GM19438 (cell line): ENCODE data around the gene HS3ST2.
"Not testable (repeated sequence)": the region's sequence is repeated elsewhere in the genome, so short reads cannot be mapped to it uniquely, and the experiment has no call there.

Experiments
- ATAC-seq: cut with Tn5 transposase; IDR thresholded peaks from one replicate; pipeline ENCODE4 v1.9.1; 2021; ENCODE audit warnings: low read depth; ENCODE audit not compliant: unreplicated experiment

The HS3ST2 gene

GRCh38 chr16:22810226-22810625, 3.7 kb upstream of the HS3ST2 start:
- ATAC-seq, result no peak

- ATAC-seq, result no peak
Measured at GRCh38 chr16:22813223-22813947, 577 bp upstream of the HS3ST2 start.

GRCh38 chr16:22814711-22815105, 746 bp downstream of the HS3ST2 start:
- ATAC-seq, result no peak

GRCh38 chr16:22815863-22816262, 1.9 kb downstream of the HS3ST2 start:
- no peak for ATAC-seq

GRCh38 chr16:22816475-22816874, 2.5 kb downstream of the HS3ST2 start:
- ATAC-seq, result no peak

DNA sequence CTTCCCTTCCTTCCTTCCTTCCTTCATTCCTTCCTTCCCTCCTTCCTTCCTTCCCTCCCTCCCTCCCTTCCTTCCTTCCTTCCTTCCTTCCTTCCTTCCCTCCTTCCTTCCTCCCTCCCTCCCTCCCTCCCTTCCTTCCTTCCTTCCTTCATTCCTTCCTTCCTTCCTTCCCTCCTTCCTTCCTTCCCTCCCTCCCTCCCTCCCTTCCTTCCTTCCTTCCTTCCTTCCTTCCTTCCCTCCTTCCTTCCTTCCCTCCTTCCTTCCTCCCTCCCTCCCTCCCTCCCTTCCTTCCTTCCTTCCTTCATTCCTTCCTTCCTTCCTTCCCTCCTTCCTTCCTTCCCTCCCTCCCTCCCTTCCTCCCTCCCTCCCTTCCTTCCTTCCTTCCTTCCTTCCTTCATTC, 4.8 kb downstream of the HS3ST2 start:
- ATAC-seq, result not testable (repeated sequence)

DNA sequence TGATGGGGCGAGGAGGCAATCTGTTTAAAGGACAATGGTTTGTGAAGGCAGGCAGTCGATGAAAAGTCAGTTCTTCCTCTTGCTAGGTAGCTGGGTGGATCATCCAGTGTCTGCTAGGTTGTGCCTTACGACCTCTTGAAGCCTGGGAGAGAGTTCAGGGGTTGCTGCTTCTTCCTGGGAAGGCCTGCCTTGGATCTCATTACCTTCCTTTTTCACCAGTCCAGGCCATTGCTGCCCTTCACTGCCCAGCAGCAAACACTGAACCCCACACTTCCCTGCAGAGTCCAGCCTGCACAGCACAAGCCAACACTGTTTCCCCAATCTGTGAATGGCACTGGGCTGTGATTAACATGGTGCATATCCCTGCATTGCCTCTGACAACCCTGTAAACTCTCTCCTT, 24.7 kb downstream of the HS3ST2 start:
- no peak for ATAC-seq

- not testable (repeated sequence) for ATAC-seq
Measured at GRCh38 chr16:22842031-22842430, 28.1 kb downstream of the HS3ST2 start.

- no peak for ATAC-seq
Measured at GRCh38 chr16:22843122-22843521, 29.2 kb downstream of the HS3ST2 start.

DNA sequence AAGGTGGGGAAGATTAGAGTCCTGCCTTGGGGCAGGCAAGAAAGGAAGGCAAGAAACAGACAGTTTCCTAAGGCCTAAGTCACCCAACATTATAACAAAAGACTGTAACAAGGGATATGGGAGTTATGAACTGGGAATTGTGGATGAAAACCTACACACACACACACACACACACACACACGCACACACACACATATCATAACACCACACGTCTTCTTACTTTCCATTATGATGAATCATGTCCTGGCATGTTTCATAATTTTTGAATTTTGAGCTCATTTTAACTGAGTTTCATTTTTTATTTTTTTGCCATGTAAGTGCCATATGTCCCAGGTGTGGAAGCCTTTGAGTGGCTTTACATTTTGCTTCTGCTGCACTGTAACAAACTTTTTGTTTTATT, 29.9 kb downstream of the HS3ST2 start:
- no peak for ATAC-seq

GRCh38 chr16:22844416-22844815, 30.5 kb downstream of the HS3ST2 start:
- no peak for ATAC-seq

- no peak for ATAC-seq
Measured at GRCh38 chr16:22847100-22847499, 33.1 kb downstream of the HS3ST2 start.

- ATAC-seq, result no peak
Measured at GRCh38 chr16:22847690-22848089, 33.7 kb downstream of the HS3ST2 start.

DNA sequence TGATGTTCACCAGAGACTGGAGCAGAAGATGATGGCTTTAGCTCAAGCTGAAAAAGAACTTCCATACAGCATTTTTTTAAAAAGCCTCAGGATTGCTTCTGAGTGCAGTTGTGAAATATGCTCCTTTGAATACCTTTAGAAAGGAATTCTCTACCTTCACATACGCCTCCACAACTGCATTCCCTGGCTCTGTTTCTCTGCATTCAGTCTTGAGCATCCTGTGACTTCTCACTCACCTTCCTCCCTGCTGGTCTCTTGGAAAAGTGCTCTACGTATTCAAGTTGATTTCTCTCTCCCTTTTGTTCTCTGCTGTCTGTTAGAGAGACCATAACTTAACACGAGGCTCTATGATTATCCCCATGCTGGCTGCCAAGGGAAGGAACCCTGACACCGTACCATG, 34.5 kb downstream of the HS3ST2 start:
- no peak for ATAC-seq

DNA sequence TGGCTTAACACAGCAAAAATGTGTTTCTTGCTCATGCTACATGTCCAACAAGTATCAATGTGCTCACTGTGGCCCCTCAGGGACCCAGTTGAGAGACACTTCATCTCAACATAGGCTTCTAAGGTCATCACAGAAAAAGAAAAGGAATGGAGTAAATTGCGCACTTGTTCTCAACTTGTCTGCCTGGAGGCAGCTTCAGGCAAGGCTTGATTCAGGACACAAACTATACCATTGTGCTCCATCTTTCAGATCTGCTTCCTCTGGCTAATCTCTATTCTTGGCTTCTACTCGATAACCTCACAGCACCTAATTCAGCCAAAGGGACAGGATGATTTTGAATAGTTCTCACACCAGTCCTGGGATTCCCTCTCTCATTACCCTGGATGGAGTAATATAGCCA, 35.6 kb downstream of the HS3ST2 start:
- ATAC-seq, result no peak

DNA sequence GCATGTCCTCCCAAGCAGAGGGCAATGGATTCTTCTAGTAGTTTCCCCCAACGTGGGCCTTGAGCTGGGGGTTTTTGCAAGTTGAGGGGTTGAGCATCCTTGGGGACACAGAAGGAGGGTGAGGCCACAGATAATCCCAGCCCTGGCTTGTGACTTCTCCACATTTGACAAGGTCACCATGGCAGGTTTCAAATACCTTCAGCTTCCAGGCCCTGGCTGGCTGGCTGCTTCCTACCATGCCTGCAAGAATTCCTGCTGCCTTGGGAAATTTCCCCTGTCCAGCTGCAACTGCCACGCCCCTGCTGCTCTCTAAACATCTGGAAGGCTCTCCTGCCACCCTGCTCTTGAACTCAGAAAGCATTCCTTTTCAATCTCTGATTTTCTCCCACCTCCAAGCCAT, 41.3 kb downstream of the HS3ST2 start:
- no peak for ATAC-seq

DNA sequence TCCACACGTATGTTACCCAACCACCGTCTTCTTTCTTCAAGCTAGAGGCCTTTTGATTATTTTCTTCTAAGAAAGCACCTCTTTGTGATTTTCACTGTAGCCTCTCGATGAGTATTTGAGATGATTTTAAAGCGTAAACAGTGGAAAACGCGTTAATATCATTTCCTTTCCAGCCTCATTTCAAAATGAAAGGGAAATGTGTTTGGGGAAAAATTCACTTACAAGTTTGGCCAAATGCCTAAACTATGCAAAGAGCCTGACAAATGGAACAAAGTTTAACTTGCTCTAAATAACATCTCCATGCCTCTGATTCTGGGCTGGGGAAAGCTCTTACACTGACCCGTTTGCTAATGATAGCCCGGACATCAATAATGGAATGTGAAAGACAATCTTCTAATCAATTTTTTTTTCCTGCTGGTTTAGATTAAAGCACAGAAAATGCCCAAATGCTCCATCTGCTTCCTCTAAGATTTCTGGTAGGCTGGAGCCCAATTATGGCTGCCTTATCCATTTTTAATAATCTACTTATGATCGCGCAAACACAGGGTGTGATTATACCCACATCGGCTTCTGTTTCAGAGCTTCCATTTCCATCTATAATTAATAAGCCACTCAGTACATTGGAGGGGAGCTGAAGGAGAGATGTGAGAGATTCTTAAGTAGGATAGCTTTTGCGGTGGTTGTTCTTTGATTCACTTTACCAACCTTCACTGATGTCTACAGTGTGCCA, 43.5 kb downstream of the HS3ST2 start:
- no peak for ATAC-seq

GRCh38 chr16:22859925-22860324, 46.0 kb downstream of the HS3ST2 start:
- no peak for ATAC-seq

- no peak for ATAC-seq
Measured at GRCh38 chr16:22861580-22861979, 47.6 kb downstream of the HS3ST2 start.

DNA sequence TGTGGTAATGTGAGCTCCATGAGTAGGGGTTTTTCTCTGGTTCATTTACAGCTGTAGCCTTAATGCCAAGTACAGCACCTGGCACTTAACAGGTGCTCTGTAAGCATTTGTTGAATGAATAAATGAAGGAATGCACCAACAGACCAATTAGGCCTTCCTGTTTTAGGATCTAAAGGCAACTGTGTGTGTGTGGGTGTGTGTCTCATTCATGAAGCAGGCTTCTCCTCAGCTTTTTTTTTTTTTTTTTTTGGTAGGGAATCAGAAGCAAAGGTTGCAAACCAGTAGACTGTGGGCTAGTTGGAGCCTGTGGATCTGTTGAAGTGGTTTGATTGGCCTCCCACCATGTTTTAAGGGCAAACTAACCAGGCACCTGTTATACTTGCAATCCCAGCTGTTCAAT, 48.1 kb downstream of the HS3ST2 start:
- no peak for ATAC-seq

- ATAC-seq, result no peak
Measured at GRCh38 chr16:22864375-22864774, 50.4 kb downstream of the HS3ST2 start.

DNA sequence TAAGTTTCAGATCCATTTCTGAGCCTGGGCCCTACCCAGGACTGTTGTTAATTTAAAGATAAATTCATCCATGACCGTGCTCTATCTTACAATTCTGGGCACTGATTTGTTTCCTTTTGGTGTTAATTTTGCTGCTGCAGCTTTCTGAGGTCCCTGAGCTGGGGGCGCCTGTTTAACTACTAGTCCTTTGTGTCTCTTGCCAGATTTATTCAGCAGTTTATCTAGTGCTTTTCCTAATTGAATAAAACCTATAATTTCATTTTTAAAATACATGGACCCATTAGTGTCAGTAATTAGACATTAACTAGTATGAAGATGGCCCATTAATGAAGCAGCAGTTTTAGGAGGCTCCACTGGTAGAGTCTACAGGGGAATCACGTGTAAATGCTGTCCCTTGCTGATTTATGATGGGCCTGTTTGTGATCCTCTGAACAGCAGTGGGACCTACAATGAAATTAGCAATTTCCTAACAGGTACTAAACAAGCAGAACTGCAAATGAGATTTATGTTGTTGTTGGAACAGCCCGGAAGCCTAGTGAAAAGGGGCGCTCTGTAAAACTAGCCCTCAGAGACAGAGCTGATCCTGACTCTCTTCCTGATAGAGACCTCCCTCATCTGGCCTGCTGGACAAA, 54.7 kb downstream of the HS3ST2 start:
- no peak for ATAC-seq
